ENCODE results near the gene ACP4.
"Not testable (repeated sequence)": the region's sequence is repeated elsewhere in the genome, so short reads cannot be mapped to it uniquely, and the experiment has no call there.

Gene ACP4

GRCh38 chr19:50798659-50799546, 8.7 kb downstream of the ACP4 start:
- DNase-seq, result no peak

DNA sequence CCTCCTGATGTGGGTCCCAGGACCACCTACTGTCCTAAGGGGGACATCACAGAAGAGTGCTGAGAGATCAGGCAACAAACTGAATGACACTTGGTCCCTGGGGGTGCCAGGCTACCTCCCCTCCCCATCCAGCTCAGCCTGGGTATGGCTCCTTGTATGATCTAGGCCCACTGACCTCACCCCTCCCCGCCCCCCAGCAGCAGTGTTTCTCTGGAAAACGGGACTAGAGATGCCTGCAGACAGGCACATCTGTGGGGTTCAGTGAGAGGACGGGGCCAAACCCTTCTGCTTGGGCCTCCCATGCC, 9.3 kb downstream of the ACP4 start:
- no peak for DNase-seq

GRCh38 chr19:50801107-50801506, 10.9 kb downstream of the ACP4 start:
- no peak for DNase-seq

GRCh38 chr19:50803633-50804419, 13.6 kb downstream of the ACP4 start:
- peak; percentile 17 for DNase-seq

- peak; percentile 98 for DNase-seq
Measured at GRCh38 chr19:50804420-50805272, 14.4 kb downstream of the ACP4 start.

GRCh38 chr19:50808856-50809255, 18.6 kb downstream of the ACP4 start:
- DNase-seq, result no peak

- not testable (repeated sequence) for DNase-seq
Measured at GRCh38 chr19:50811622-50812238, 21.5 kb downstream of the ACP4 start.

DNA sequence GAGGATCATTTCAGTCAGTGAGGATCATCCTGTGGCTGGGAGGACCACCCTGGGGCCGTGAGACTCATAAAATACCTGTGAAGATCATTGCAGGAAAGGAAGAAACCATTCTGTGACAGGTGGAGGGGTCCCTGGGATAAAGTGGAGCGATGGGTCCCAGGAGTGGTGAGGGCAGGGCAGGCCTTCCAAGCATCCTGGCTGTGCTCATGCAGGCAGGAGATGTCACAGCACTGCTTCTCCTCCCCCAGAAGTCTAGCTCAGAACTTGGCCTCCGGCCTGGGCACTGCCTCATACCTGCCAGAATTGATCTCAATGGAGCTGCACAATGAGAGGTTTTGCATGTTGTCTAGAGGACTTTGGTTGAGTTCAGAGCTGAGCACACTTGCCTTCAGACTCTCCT, 22.3 kb downstream of the ACP4 start:
- DNase-seq, result no peak

GRCh38 chr19:50814883-50815282, 24.7 kb downstream of the ACP4 start:
- no peak for DNase-seq

- DNase-seq, result no peak
Measured at GRCh38 chr19:50815439-50815838, 25.2 kb downstream of the ACP4 start.

GRCh38 chr19:50817941-50818858, 28.0 kb downstream of the ACP4 start:
- peak; percentile 60 for DNase-seq

DNA sequence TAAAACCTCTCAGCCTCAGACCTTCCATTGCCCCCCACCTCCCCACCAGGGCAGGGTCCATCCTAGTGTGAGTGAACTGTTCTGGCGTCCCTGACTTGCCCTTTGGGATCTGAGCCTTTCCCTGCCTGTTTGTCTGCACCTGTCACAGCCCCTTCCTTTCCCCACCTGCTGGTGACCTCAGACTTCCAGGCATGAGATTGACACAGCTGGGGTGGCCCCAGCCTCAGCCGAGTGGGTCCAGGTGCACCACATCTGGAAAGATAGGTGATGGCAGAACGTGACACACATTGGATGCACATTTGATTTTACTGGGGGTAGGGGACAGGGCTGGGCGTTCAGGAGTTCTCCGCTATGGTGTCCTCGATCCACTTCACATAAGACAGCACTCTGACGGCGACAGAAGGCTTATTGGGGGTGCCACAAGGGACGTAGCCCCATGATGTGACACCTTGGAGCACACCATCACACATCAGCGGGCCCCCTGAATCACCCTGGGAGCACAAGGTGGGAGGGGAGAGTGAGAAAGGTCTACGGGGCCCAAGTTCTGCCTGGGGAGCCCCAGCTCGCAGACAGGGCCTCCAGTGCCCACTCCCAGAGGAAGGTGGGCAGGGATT, 28.8 kb downstream of the ACP4 start:
- no peak for DNase-seq

DNA sequence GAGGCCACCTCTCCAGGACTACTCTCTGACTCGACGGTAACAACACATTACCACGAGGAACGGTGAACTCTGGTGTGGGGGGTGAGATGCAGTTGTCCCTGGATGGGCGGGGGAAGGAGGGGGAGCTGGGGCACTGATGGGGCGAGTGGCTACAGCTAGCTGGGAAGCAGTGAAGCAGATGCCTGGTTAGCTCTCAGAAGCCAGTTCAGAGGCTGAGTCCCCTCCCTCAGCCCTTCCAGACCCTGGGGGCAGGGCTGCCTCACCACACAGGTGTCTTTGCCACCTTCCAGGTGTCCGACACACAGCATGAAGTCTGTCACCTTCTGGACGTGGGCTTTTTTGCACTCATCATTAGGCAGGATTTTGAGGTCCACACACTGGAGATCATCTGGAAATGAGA, 29.4 kb downstream of the ACP4 start:
- no peak for DNase-seq

GRCh38 chr19:50820086-50820485, 29.9 kb downstream of the ACP4 start:
- DNase-seq, result no peak

DNA sequence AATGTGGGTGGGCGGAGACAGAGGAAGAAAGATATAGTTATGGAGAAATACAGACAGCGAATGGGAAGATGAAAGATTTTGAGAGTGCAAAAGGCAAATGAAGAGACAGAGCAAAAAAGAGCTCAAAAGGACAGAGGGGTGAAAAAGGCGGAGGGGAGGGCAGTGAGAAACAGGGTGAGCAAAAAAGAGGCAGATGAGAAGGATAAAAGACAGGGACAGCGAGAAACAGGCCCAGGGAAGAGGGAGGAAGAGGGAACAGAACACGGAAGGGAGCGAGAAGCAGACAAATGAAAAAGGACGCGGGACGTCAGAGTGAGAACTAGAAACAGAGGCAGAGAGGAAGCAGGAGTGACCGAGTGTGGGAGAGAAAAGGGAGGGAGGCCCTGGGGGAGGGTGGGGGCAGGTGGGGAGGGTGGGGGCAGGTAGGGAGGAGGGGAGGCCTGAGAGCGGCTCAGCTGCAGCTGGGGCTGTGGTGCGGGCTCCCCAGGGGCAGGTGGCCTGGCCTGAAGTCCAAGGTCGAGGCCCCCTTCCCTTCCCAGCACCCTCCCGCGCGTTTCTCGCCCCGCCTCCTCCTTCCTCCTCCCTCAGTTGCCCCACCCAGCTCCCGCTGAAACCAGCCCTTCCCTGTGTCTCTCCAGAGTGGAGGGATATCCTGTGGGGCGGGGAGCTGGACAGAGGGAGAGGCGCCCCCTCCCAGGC, 30.5 kb downstream of the ACP4 start:
- no peak for DNase-seq

DNA sequence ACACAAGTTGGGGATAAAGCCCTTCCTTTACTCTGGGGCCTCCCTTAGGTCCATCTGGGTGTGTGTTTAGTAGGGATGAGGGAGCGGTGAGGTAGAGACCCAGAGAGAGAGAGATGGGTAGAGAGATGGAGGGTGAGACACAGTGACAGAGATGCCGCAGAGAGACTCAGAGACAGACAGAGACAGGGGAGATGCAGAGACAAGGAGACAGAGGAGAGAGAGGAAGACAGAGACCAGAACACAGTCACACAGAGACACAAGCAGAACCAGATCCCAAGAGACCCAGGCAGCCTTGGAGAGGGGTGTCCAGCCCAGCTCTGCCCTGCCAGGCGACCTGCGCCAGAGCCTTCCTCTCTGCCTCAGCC, 31.0 kb downstream of the ACP4 start:
- no peak for DNase-seq

DNA sequence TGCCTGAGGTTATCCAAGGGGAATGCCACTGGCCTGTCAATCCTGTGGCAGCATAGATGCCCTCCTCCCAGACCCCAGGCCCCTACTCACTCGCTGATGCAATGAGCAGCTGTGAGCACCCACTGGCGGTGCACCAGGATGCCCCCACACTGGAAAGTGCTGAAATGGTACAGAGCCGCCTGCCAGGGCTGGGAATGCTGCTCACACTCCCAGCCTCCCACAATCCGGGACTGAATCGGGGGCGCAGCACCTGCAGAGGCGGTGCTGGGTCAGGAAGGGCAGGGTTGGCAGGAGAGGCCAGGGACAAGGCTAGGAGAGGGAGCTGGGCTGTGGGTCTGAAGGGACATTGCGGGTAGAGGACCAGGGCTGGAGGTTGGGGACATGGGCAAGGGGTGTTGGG, 31.4 kb downstream of the ACP4 start:
- no peak for DNase-seq

GRCh38 chr19:50822661-50823208, 32.5 kb downstream of the ACP4 start:
- no peak for DNase-seq

- no peak for DNase-seq
Measured at GRCh38 chr19:50823389-50824042, 33.3 kb downstream of the ACP4 start, which contains the start of gene KLK1. Gene KLK1 (minus strand): TSS chr19:50823787. CDS start chr19:50823748, 39 bp downstream.
